Panc1 (cell line): ENCODE data around the gene POLQ. TPM values are rescaled to one million over a fixed set of nuclear protein-coding genes. Genes with fewer than 3 reads are reported as not detected.

Source experiments
- ATAC-seq: fragments of 200-7000 bp; cut with Tn5 transposase; 2 replicates; pipeline ENCODE4 v1.9.1; 2020; ENCODE audit warnings: mild to moderate bottlenecking, moderate library complexity
- BruUV-seq: library from RNA; stranded (reverse); fragments of 400-500 nt; replicated peaks from 2 replicates; lab custom pipeline; 2021; lab: Mats Ljungman, UMichigan
- CTCF ChIA-PET: fragments of 300-600 bp; sonication (Branson Sonifier 250); formaldehyde crosslinking; loops from one replicate; lab custom pipeline; 2022; ENCODE audit warnings: antibody characterized with exemption; lab: Charles Lee
- POLR2A ChIA-PET: fragments of 300-600 bp; sonication (Branson Sonifier 250); formaldehyde crosslinking; loops from one replicate; lab custom pipeline; 2022; ENCODE audit warnings: antibody characterized with exemption; lab: Charles Lee
- DNase-seq: peaks from one replicate; pipeline ENCODE4 v3.0.0-alpha.2; 2010; ENCODE audit warnings: low read depth, low spot score
- H3K27ac ChIP-seq: 2 replicates; pipeline ENCODE4 v1.5.1; 2011; ENCODE audit warnings: mild to moderate bottlenecking, low read length, inconsistent platforms
- H3K27me3 ChIP-seq: fragments of 200-500 bp; sonication (Bioruptor generic); 2 replicates; pipeline ENCODE4 v1.6.0; 2014; ENCODE audit warnings: low read length, inconsistent platforms; ENCODE audit not compliant: control insufficient read depth, insufficient read depth
- H3K36me3 ChIP-seq: fragments of 200-500 bp; sonication (Bioruptor generic); 2 replicates; pipeline ENCODE4 v1.5.1; 2014; ENCODE audit warnings: inconsistent platforms, mild to moderate bottlenecking, low read length, moderate library complexity; ENCODE audit not compliant: control insufficient read depth, insufficient read depth
- H3K4me1 ChIP-seq: 2 replicates; pipeline ENCODE4 v1.5.1; 2011; ENCODE audit warnings: inconsistent platforms, mild to moderate bottlenecking, low read length, moderate library complexity; ENCODE audit not compliant: control insufficient read depth, insufficient read depth
- H3K4me3 ChIP-seq, 2 experiments: 2 replicates each; pipeline ENCODE4 v1.5.1; 2011 to 2012; ENCODE audit warnings: low read depth in 2 of 2, low read length in 2 of 2, mild to moderate bottlenecking in 2 of 2, inconsistent platforms in 1 of 2, moderate library complexity in 1 of 2
- H3K9me3 ChIP-seq: fragments of 200-500 bp; sonication (Bioruptor generic); 2 replicates; pipeline ENCODE4 v1.5.1; 2014; ENCODE audit warnings: low read depth, mild to moderate bottlenecking, inconsistent platforms, low read length, moderate library complexity; ENCODE audit not compliant: control insufficient read depth, insufficient read depth
- POLR2AphosphoS5 ChIP-seq: IDR thresholded peaks from 2 replicates; pipeline ENCODE4 v1.6.1; 2012; ENCODE audit warnings: mild to moderate bottlenecking, low read depth, low read length, moderate library complexity
- SIN3A ChIP-seq: IDR thresholded peaks from 2 replicates; pipeline ENCODE4 v1.6.1; 2012; ENCODE audit warnings: low read depth, mild to moderate bottlenecking, low read length, moderate library complexity, borderline replicate concordance; ENCODE audit not compliant: insufficient read depth
- TCF7L2 ChIP-seq: IDR thresholded peaks from 2 replicates; pipeline ENCODE4 v1.6.1; 2011; ENCODE audit warnings: mild to moderate bottlenecking, low read depth, low read length, inconsistent platforms
- in situ Hi-C: cut with HindIII; loops from 2 replicates; pipeline ENCODE4 v1.10.0; 2016; ENCODE audit warnings: low sequenced_read_pairs, low pct_unique_long_range_greater_than_20kb
- intact Hi-C: fragments of 100-400 bp; cut with micrococcal nuclease; formaldehyde crosslinking; loops from one replicate; pipeline ENCODE4 v1.10.0; 2022; ENCODE audit not compliant: unreplicated experiment
- total RNA-seq: library from RNA; stranded (reverse); gene quantifications from one replicate; pipeline ENCODE4 v1.2.1, GENCODE V29; 2021; ENCODE audit not compliant: unreplicated experiment
- TF ChIP-seq, protein P1 (sequence below), 2 experiments: IDR thresholded peaks; 2 replicates each; pipeline ENCODE4 v1.6.1; 2011 to 2012; ENCODE audit warnings: low read depth in 2 of 2, control low read depth in 1 of 2, low read length in 1 of 2, mild to moderate bottlenecking in 1 of 2, moderate library complexity in 1 of 2; ENCODE audit not compliant: insufficient read depth in 1 of 2
- TF ChIP-seq, protein P2 (sequence below): fragments of 450-650 bp; IDR thresholded peaks from 2 replicates; pipeline ENCODE4 v1.5.1; 2017; ENCODE audit warnings: mild to moderate bottlenecking

POLQ gene
- total RNA-seq, 1 experiment from 2014 or later = 11.9 TPM

DNA sequence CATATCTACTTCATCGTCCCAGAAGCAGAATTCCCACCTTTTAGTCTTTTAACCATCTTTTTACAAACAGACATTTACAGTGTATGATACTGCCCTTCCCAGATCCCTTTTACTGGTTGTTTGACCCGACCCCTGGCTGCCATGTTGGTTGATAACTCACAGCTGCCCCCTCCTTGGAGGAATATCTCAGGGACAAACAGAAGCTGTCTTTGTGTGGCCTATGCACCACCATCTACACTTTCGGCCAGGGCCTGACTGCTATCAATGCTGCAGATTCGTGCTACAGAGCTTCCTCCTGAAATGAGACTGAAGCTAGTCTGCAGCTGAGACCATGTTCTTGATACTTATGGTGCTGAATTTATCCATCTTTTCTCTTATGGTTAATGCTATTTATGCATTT lies 6.6 kb upstream of the POLQ start:
- no peak for DNase-seq
- POLR2A ChIA-PET = no interaction called here
- CTCF ChIA-PET = interaction anchor here (0.6 kb wide), 1 partner anchor 1142 kb away, joined by 5 read pairs; no protein-coding TSS in a partner anchor
- intact Hi-C loops = no loop called here
- no peaks in the 10 kb centered on the region for H3K27me3 ChIP-seq
- H3K9me3 ChIP-seq = no peaks in the 10 kb centered on the region
- H3K4me3 ChIP-seq = peak overlapping the region; percentile 30 to 56
- peak; percentile 84 for ATAC-seq
- H3K4me1 ChIP-seq = no peaks in the 10 kb centered on the region
- peak overlapping the region; percentile 0; the same call in 1 of the 2 replicates for H3K27ac ChIP-seq
- TF ChIP-seq POLR2AphosphoS5 (no peak), SIN3A (no peak), TCF7L2 (no peak)
- TF ChIP-seq, protein P1, sequence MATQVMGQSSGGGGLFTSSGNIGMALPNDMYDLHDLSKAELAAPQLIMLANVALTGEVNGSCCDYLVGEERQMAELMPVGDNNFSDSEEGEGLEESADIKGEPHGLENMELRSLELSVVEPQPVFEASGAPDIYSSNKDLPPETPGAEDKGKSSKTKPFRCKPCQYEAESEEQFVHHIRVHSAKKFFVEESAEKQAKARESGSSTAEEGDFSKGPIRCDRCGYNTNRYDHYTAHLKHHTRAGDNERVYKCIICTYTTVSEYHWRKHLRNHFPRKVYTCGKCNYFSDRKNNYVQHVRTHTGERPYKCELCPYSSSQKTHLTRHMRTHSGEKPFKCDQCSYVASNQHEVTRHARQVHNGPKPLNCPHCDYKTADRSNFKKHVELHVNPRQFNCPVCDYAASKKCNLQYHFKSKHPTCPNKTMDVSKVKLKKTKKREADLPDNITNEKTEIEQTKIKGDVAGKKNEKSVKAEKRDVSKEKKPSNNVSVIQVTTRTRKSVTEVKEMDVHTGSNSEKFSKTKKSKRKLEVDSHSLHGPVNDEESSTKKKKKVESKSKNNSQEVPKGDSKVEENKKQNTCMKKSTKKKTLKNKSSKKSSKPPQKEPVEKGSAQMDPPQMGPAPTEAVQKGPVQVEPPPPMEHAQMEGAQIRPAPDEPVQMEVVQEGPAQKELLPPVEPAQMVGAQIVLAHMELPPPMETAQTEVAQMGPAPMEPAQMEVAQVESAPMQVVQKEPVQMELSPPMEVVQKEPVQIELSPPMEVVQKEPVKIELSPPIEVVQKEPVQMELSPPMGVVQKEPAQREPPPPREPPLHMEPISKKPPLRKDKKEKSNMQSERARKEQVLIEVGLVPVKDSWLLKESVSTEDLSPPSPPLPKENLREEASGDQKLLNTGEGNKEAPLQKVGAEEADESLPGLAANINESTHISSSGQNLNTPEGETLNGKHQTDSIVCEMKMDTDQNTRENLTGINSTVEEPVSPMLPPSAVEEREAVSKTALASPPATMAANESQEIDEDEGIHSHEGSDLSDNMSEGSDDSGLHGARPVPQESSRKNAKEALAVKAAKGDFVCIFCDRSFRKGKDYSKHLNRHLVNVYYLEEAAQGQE (IDR thresholded peaks at IDR 0.05; ENCODE audit: insufficient read depth in 1 of 2, low read depth in 2 of 2, low read length in 1 of 2) = no peak
- TF ChIP-seq, protein P2, sequence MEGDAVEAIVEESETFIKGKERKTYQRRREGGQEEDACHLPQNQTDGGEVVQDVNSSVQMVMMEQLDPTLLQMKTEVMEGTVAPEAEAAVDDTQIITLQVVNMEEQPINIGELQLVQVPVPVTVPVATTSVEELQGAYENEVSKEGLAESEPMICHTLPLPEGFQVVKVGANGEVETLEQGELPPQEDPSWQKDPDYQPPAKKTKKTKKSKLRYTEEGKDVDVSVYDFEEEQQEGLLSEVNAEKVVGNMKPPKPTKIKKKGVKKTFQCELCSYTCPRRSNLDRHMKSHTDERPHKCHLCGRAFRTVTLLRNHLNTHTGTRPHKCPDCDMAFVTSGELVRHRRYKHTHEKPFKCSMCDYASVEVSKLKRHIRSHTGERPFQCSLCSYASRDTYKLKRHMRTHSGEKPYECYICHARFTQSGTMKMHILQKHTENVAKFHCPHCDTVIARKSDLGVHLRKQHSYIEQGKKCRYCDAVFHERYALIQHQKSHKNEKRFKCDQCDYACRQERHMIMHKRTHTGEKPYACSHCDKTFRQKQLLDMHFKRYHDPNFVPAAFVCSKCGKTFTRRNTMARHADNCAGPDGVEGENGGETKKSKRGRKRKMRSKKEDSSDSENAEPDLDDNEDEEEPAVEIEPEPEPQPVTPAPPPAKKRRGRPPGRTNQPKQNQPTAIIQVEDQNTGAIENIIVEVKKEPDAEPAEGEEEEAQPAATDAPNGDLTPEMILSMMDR = no peak
- no TSS peak for BruUV-seq
- no peaks in the 10 kb centered on the region for H3K36me3 ChIP-seq
- in situ Hi-C loops = no loop called here

DNA sequence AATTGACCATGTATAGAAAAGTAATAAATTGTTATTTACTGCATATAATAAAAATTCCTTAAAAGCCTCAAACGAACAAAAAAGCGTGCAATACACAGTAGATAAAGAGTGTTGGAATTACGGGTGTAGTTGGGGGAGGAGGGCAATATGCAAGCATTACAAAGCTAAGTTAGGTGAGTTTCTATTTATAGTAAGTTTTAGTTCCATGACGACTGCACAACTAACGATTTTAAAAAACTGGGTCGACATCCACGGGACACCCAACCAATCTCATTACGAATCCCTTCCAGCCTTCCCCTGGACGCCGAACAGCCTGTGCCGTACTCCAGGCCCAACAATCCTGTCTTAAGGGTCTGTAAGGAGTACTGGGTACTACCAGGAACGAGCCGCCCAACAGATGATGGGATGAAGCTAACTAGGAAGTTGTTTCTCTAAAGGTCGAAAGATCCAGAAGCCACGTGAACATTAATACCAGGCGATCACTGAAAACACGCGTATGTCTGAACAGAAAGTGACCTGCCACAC lies 677 bp downstream of the POLQ start:
- H3K27ac ChIP-seq = peak overlapping the region; percentile 90
- peak overlapping the region; percentile 71 to 72 for H3K4me3 ChIP-seq
- H3K9me3 ChIP-seq = no peaks in the 10 kb centered on the region
- intact Hi-C loops = loop anchor here (5.0 to 10.0 kb wide), 6 partner anchors 202 to 820 kb away; partner anchors contain the start of gene GOLGB1
- peaks cover 5% of the 10 kb centered on the region for H3K36me3 ChIP-seq
- H3K27me3 ChIP-seq = no peaks in the 10 kb centered on the region
- DNase-seq (no peak), ATAC-seq (peak; percentile 41)
- CTCF ChIA-PET = no interaction called here
- POLR2A ChIA-PET = no interaction called here
- no peak for TF ChIP-seq TCF7L2
- H3K4me1 ChIP-seq = peaks cover 4% of the 10 kb centered on the region; the same call in 1 of the 2 replicates
- in situ Hi-C loops = no loop called here
- BruUV-seq = no TSS peak

DNA sequence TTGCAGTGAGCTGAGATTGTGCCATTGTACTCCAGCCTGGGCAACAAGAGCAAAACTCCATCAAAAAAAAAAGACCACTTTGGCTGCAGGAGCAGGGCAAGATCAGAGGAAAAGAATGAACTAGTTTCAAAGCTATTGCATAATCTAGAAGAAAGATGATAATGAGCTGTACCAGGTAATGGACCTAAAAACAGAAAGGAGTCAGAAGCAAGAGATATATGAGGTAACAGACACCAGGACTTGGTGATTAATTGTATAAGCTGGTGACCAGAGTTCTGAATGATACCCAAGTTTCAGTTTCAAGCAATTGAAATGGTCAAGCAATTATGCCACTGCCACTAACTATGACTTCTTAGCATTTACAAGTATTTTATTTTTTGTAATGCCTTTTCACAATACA lies 2.9 kb downstream of the POLQ start:
- Histone ChIP-seq H3K27me3 (no peaks in the 10 kb centered on the region), H3K27ac (no peak overlapping the region), H3K4me1 (peaks cover 4% of the 10 kb centered on the region; the same call in 1 of the 2 replicates), H3K9me3 (no peaks in the 10 kb centered on the region), H3K4me3 (no peak overlapping the region), H3K36me3 (peaks cover 5% of the 10 kb centered on the region)
- intact Hi-C loops = loop anchor here (10.0 kb wide), 4 partner anchors 552 to 822 kb away; no protein-coding TSS in a partner anchor
- no TSS peak for BruUV-seq
- CTCF ChIA-PET = no interaction called here
- POLR2A ChIA-PET = no interaction called here
- DNase-seq (no peak), ATAC-seq (no peak)
- no peak for TF ChIP-seq POLR2AphosphoS5
- no peak for TF ChIP-seq SIN3A
- TF ChIP-seq, protein P1 (IDR thresholded peaks at IDR 0.05; ENCODE audit: insufficient read depth in 1 of 2, low read depth in 2 of 2, low read length in 1 of 2) = no peak
- TF ChIP-seq, protein P2 = no peak
- no peak for TF ChIP-seq TCF7L2
- in situ Hi-C loops = no loop called here
